Measurements from ENCODE around the gene DDHD1.

DNA sequence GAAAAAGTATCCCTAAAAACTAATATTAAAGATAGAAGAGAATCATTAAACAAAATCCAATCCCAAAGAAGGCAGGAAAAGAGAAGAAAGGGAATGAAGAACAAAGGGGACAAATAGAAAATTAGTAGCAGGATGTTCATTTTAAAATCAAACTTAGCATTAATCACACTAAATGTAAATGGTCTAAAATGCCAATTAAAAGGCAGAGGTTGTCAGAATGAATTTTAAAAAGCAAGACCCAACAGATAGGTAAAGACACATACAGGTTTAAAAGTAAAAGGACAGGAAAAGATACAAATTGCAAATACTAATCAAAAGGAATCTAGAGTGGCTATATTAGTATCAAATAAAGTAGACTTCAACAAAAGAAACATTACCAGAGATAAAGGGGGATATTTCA lies 12.5 kb downstream of the DDHD1 start:
- no peak for TF ChIP-seq POLR2A (IDR thresholded peaks at IDR 0.05; ENCODE audit: low read length)
- no peak for TF ChIP-seq GATA1 (IDR thresholded peaks at IDR 0.05; ENCODE audit: low read depth, low read length)
